Adrenal gland (tissue), 12 donors: Measurements from ENCODE around the gene APMAP. TPM values are rescaled to one million over a fixed set of nuclear protein-coding genes. Genes with fewer than 3 reads are reported as not detected.

Experiments used
- DNase-seq, 7 donors: peaks; one replicate each; pipeline ENCODE4 v3.0.0-alpha.2; 2019 to 2020
- H3K27ac ChIP-seq, 5 donors: fragments of 200-600 bp; sonication (generic) in 4 of 5; 1 replicate in 3 of 5; 2 replicates in 2 of 5; pipeline versions ENCODE4 v1.5.1 to v1.8.0; 2016 to 2020; ENCODE audit warnings: mild to moderate bottlenecking in 1 of 5
- H3K27me3 ChIP-seq: fragments of 200-600 bp; 2 replicates; pipeline ENCODE4 v1.8.0; 2021
- H3K36me3 ChIP-seq, 2 donors: fragments of 200-600 bp; replicated peaks in 1 of 2; 1 replicate in 1 of 2; 2 replicates in 1 of 2; pipeline versions ENCODE4 v1.5.1 to v1.8.0; 2018 to 2022
- H3K4me1 ChIP-seq, 2 donors: fragments of 200-600 bp; replicated peaks in 1 of 2; 1 replicate in 1 of 2; 2 replicates in 1 of 2; pipeline versions ENCODE4 v1.5.1 to v1.8.0; 2018 to 2021
- H3K4me3 ChIP-seq, 4 donors: fragments of 200-600 bp; sonication (generic) in 3 of 4; one replicate each; pipeline ENCODE4 v1.5.1; 2016 to 2018
- H3K9me3 ChIP-seq, 3 donors: fragments of 200-600 bp; sonication (generic) in 1 of 3; replicated peaks in 1 of 3; 1 replicate in 2 of 3; 2 replicates in 1 of 3; pipeline versions ENCODE4 v1.5.1 to v1.8.0; 2016 to 2021
- POLR2A ChIP-seq, 2 donors: fragments of 450-650 bp; IDR thresholded peaks; one replicate each; pipeline ENCODE4 v1.6.1; 2017; ENCODE audit warnings: antibody characterized with exemption in 2 of 2, mild to moderate bottlenecking in 2 of 2, moderate library complexity in 1 of 2
- WGBS, 4 donors: extraction: QIAGEN DNeasy Blood & Tissue Kit in 2 of 4; methylation state at CpG; one replicate each; pipeline versions ENCODE4 v1.1.5 to v1.1.7; 2013 to 2017; 5-methylcytosine and 5-hydroxymethylcytosine counted together
- intact Hi-C, 2 donors: fragments of 100-400 bp; cut with DNase I; formaldehyde crosslinking; loops; one replicate each; pipeline versions ENCODE4 v1.14.1 to v1.15.0; 2022 to 2023
- polyA plus RNA-seq, 3 donors: library from polyadenylated mRNA; stranded (reverse); fragments of 200-250 nt in 2 of 3; fragments of 350-450 nt in 1 of 3; fragmentation: Illumina TruSeq in 1 of 3; extraction: RNeasy Lipid Tissue Mini Kit (QIAGEN cat#74804) in 1 of 3; gene quantifications; one replicate each; pipeline ENCODE4 v1.2.3, GENCODE V29; 2013 to 2014
- total RNA-seq, 9 donors: library from RNA; depleted of rRNA in 4 of 9; stranded (reverse); fragments of >200 nt in 4 of 9; fragments of 120-200 nt in 1 of 9; fragmentation: NEBNext Ultra II Directional in 1 of 9; extraction: Animal tissue kit (Norgen Biotek cat#: 25700) in 1 of 9; gene quantifications; one replicate each; pipeline versions ENCODE4 v1.1.0 to v1.2.4, GENCODE V29; 2013 to 2023
- TF ChIP-seq, protein P1 (sequence below), 6 experiments: fragments of 450-650 bp in 4 of 6; fragments of 200-600 bp in 2 of 6; sonication (generic) in 1 of 6; IDR thresholded peaks; 1 replicate in 5 of 6; 2 replicates in 1 of 6; pipeline versions ENCODE4 v1.5.1 to v1.8.0; 2016 to 2021; ENCODE audit warnings: antibody characterized with exemption in 6 of 6, mild to moderate bottlenecking in 2 of 6, moderate library complexity in 1 of 6
- donor health status: healthy with polysubstance abuse.
- donor health status: Bipolar disorder and iron deficiency.
- donor health status: DM: yes; HTN: yes; CAD: no.
- donor health status: DM: no; HTN: no; CAD: no.
- donor health status: DM: no; HTN: no; CAD: no.
- donor health status: DM: yes; HTN: yes; CAD: no.

Gene APMAP
- total and polyA plus RNA-seq, 12 donors, result 30.3 to 110 (median 69.7) TPM

GRCh38 chr20:24915892-24916291, 76.7 kb downstream of the APMAP start:
- no peak for TF ChIP-seq POLR2A (IDR thresholded peaks at IDR 0.05)
- TF ChIP-seq, protein P1, sequence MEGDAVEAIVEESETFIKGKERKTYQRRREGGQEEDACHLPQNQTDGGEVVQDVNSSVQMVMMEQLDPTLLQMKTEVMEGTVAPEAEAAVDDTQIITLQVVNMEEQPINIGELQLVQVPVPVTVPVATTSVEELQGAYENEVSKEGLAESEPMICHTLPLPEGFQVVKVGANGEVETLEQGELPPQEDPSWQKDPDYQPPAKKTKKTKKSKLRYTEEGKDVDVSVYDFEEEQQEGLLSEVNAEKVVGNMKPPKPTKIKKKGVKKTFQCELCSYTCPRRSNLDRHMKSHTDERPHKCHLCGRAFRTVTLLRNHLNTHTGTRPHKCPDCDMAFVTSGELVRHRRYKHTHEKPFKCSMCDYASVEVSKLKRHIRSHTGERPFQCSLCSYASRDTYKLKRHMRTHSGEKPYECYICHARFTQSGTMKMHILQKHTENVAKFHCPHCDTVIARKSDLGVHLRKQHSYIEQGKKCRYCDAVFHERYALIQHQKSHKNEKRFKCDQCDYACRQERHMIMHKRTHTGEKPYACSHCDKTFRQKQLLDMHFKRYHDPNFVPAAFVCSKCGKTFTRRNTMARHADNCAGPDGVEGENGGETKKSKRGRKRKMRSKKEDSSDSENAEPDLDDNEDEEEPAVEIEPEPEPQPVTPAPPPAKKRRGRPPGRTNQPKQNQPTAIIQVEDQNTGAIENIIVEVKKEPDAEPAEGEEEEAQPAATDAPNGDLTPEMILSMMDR (IDR thresholded peaks at IDR 0.05), result no peak
- intact Hi-C loops, result loop anchor here in 1 of 2 donors (5.0 to 10.0 kb wide), 2 partner anchors 59 to 754 kb away; no protein-coding TSS in a partner anchor
- H3K27ac ChIP-seq, result no peak overlapping the region
- WGBS, 4 donors, result 83 to 95% (median 90%) methylated on average over 5 to 7 of the region's 7 CpGs
- H3K27me3 ChIP-seq, result no peaks in the 10 kb centered on the region
- no peaks in the 10 kb centered on the region for H3K36me3 ChIP-seq
- no peaks in the 10 kb centered on the region for H3K9me3 ChIP-seq
- H3K4me1 ChIP-seq, result peaks cover 0 to 7% of the 10 kb centered on the region in 2 donors
- no peak for DNase-seq
- no peak overlapping the region for H3K4me3 ChIP-seq

DNA sequence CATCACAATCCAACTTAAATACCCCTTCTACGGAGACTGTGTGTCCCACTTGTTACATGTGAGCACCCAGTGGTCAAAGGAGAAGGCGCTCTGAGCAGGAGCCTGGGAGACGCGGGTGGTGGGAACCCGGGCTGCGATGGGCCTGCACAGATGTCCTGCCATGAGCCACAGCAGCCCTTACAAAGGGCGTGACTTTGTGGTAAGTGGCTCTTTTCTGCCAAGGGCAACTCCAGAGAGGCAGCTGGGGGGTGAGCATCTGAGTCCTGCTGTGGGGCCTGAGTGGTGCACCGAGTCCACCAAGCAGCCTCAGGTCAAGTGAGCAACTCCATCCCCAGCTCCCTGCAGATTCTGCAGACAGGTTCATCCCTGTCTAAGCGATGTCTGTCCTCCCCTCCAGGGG, 77.1 kb downstream of the APMAP start:
- Histone ChIP-seq H3K4me3 (no peak overlapping the region), H3K36me3 (no peaks in the 10 kb centered on the region), H3K27me3 (no peaks in the 10 kb centered on the region), H3K27ac (no peak overlapping the region), H3K9me3 (no peaks in the 10 kb centered on the region), H3K4me1 (peaks cover 0 to 7% of the 10 kb centered on the region in 2 donors)
- intact Hi-C loops, result loop anchor here in 1 of 2 donors (5.0 to 10.0 kb wide), 2 partner anchors 59 to 753 kb away; no protein-coding TSS in a partner anchor
- WGBS, 4 donors, result 92 to 100% (median 93%) methylated on average over 2 to 9 of the region's 9 CpGs
- TF ChIP-seq POLR2A (IDR thresholded peaks at IDR 0.05), result no peak
- TF ChIP-seq, protein P1 (IDR thresholded peaks at IDR 0.05), result no peak
- DNase-seq, result peak in 1 of 7 donors; percentile 39

DNA sequence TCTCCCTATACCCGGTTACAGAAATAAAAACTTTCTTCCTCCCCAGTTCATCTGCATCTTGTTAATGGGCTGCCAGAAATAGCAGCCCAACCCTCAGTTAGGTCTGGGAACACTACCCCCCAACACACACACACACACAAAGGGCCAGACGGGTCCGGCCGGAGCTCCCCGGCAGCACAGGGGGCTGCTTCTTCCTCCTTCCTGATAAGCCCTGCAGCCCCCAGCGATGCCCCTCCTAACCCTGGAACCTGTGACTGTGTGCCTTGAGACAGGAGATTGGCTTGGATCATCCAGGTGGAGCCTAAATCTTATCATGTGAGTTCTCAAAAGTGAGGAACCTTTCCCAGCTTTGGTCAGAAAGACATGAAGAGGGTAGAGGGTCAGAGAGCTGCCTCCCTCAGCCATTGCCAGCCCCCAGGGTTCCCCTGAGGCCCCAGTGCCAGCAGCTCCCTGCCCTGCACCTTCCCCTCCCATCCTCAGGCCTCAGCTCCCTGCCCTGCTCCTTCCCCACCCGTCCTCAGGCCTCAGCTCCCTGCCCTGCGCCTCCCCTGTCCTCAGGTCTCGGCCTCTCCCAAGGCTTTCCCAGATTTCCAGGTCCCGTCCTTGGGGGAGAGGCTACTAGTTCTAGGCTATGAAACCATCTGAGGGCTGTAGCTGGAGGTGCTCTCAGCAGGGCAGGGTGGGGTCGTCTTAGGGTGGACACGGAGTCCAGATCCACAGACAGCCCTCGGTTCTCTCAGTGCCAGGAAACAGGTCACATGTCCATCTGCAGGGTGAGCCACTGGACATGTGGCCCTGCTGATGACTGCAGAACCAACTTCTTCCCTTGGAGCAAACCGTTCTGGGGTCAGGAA, 77.9 kb downstream of the APMAP start:
- H3K4me3 ChIP-seq, result no peak overlapping the region
- H3K9me3 ChIP-seq, result no peaks in the 10 kb centered on the region
- WGBS, 4 donors, result 73 to 88% (median 75%) methylated on average over 9 to 14 of the region's 14 CpGs
- no peak overlapping the region for H3K27ac ChIP-seq
- no peak for TF ChIP-seq POLR2A (IDR thresholded peaks at IDR 0.05)
- TF ChIP-seq, protein P1 (IDR thresholded peaks at IDR 0.05), result no peak
- no peaks in the 10 kb centered on the region for H3K27me3 ChIP-seq
- peak in 2 of 7 donors; percentile 3 to 34 for DNase-seq
- peaks cover 0 to 7% of the 10 kb centered on the region in 2 donors for H3K4me1 ChIP-seq
- intact Hi-C loops, result loop anchor here in 1 of 2 donors (5.0 to 10.0 kb wide), 2 partner anchors 60 to 752 kb away; no protein-coding TSS in a partner anchor
- no peaks in the 10 kb centered on the region for H3K36me3 ChIP-seq

GRCh38 chr20:24913076-24913628, 79.4 kb downstream of the APMAP start:
- Histone ChIP-seq H3K4me3 (no peak overlapping the region), H3K27me3 (no peaks in the 10 kb centered on the region), H3K36me3 (no peaks in the 10 kb centered on the region), H3K9me3 (no peaks in the 10 kb centered on the region), H3K4me1 (peaks cover 0 to 2% of the 10 kb centered on the region in 2 donors), H3K27ac (no peak overlapping the region)
- intact Hi-C loops, result loop anchor here in 1 of 2 donors (10.0 kb wide), 1 partner anchor 62 kb away; no protein-coding TSS in a partner anchor
- 81 to 96% (median 88%) methylated on average over 8 to 9 of the region's 9 CpGs for WGBS, 4 donors
- TF ChIP-seq POLR2A (IDR thresholded peaks at IDR 0.05), result no peak
- TF ChIP-seq, protein P1 (IDR thresholded peaks at IDR 0.05), result no peak
- DNase-seq, result peak in 1 of 7 donors; percentile 8
